HepG2 (cell line): Measurements from ENCODE around the gene CHTF8. TPM values are rescaled to one million over a fixed set of nuclear protein-coding genes. Genes with fewer than 3 reads are reported as not detected.

ENCODE experiments used
- ATM ChIP-seq: fragments of 450-650 bp; IDR thresholded peaks from 2 replicates; pipeline ENCODE4 v1.7.1; 2017; ENCODE audit warnings: mild to moderate bottlenecking, borderline replicate concordance
- DPF2 ChIP-seq: sonication (generic); formaldehyde crosslinking; IDR thresholded peaks from 2 replicates; pipeline ENCODE4 v1.4.0; 2020; ENCODE audit warnings: mild to moderate bottlenecking, low read depth, missing genetic modification reagents, borderline replicate concordance
- E2F5 ChIP-seq: sonication (generic); formaldehyde crosslinking; conservative IDR thresholded peaks from 2 replicates; pipeline ENCODE4 v1.4.0; 2020; ENCODE audit warnings: missing genetic modification reagents
- ISL2 ChIP-seq: sonication (generic); formaldehyde crosslinking; IDR thresholded peaks from 2 replicates; pipeline ENCODE4 v1.5.0; 2020; ENCODE audit warnings: missing genetic modification reagents
- MIXL1 ChIP-seq: IDR thresholded peaks from 2 replicates; pipeline ENCODE4 v1.6.1; 2016
- MZF1 ChIP-seq: sonication (generic); formaldehyde crosslinking; IDR thresholded peaks from 2 replicates; pipeline ENCODE4 v1.8.1; 2023; ENCODE audit warnings: mild to moderate bottlenecking, missing genetic modification reagents, borderline replicate concordance
- NFAT5 ChIP-seq: sonication (generic); formaldehyde crosslinking; IDR thresholded peaks from 2 replicates; pipeline ENCODE4 v1.4.0; 2020; ENCODE audit warnings: missing genetic modification reagents
- NFRKB ChIP-seq: fragments of 450-650 bp; IDR thresholded peaks from 2 replicates; pipeline ENCODE4 v1.6.1; 2017
- RNF2 ChIP-seq: fragments of 450-650 bp; conservative IDR thresholded peaks from 2 replicates; pipeline ENCODE4 v1.6.1; 2016; ENCODE audit warnings: low read depth
- SP140L ChIP-seq: sonication (generic); formaldehyde crosslinking; IDR thresholded peaks from 2 replicates; pipeline ENCODE4 v1.4.0; 2020; ENCODE audit warnings: missing genetic modification reagents, borderline replicate concordance
- ZMYM3 ChIP-seq: sonication (generic); formaldehyde crosslinking; IDR thresholded peaks from 2 replicates; pipeline ENCODE4 v1.5.1; 2020; ENCODE audit warnings: mild to moderate bottlenecking, missing genetic modification reagents
- ZNF263 ChIP-seq: sonication (generic); formaldehyde crosslinking; IDR thresholded peaks from 2 replicates; pipeline ENCODE4 v1.4.0; 2020; ENCODE audit warnings: missing genetic modification reagents
- ZNF580 ChIP-seq: IDR thresholded peaks from 2 replicates; pipeline ENCODE4 v1.6.1; 2016; ENCODE audit warnings: low read depth, borderline replicate concordance
- polyA plus RNA-seq, 8 experiments: library from polyadenylated mRNA; depleted of rRNA in 3 of 8; stranded (reverse) in 7 of 8; unstranded in 1 of 8; fragments of >200 nt; fragmentation: Illumina TruSeq in 4 of 8; extraction: Trizol in 4 of 8; gene quantifications; 2 replicates each; pipeline versions ENCODE4 v1.2.1 to v1.2.3, GENCODE V29; 2011 to 2016; ENCODE audit warnings: low read depth in 4 of 8, missing spikeins in 1 of 8, mixed read lengths in 1 of 8; ENCODE audit not compliant: insufficient read depth in 1 of 8
- total RNA-seq, 5 experiments: library from RNA; depleted of rRNA; stranded (reverse); fragments of >200 nt; fragmentation: Illumina TruSeq; extraction: Trizol; gene quantifications; 2 replicates each; pipeline ENCODE4 v1.2.3, GENCODE V29; 2016; ENCODE audit warnings: low read depth in 1 of 5
- TF ChIP-seq, protein P1 (sequence below): IDR thresholded peaks from 2 replicates; pipeline ENCODE4 v1.6.1; 2016; ENCODE audit warnings: missing compliant biosample characterization, missing genetic modification reagents, borderline replicate concordance
- TF ChIP-seq, protein P2 (sequence below): sonication (generic); formaldehyde crosslinking; IDR thresholded peaks from 2 replicates; pipeline ENCODE4 v1.4.0; 2020; ENCODE audit warnings: missing genetic modification reagents
- TF ChIP-seq, protein P3 (sequence below): IDR thresholded peaks from 2 replicates; pipeline ENCODE4 v1.6.1; 2016; ENCODE audit warnings: low read depth, control low read depth

CHTF8 gene
- total and polyA plus RNA-seq, 2 of the 13 experiments (the other 11 are each of a cell fraction or from before 2014, with no cell fraction given), result 37.2 to 67.5 TPM

- TF ChIP-seq NFAT5 (0 out of 2 replicates have a peak, but pooled peaks have one; percentile 14), ZMYM3 (CRISPR knock-in tag) (0 out of 2 replicates have a peak, but pooled peaks have one; percentile 36), E2F5 (CRISPR knock-in tag) (peak; percentile 91), ATM (no peak), MZF1 (CRISPR knock-in tag) (0 out of 2 replicates have a peak, but pooled peaks have one; percentile 35), MIXL1 (CRISPR knock-in tag) (no peak), ZNF263 (CRISPR knock-in tag) (peak; percentile 88), NFRKB (no peak), SP140L (no peak), RNF2 (peak; percentile 80; the same call in 1 of the 2 replicates), DPF2 (CRISPR knock-in tag) (peak; percentile 42; the same call in 1 of the 2 replicates), ZNF580 (no peak), ISL2 (CRISPR knock-in tag) (no peak; the same call in 1 of the 2 replicates)
- TF ChIP-seq, protein P1, sequence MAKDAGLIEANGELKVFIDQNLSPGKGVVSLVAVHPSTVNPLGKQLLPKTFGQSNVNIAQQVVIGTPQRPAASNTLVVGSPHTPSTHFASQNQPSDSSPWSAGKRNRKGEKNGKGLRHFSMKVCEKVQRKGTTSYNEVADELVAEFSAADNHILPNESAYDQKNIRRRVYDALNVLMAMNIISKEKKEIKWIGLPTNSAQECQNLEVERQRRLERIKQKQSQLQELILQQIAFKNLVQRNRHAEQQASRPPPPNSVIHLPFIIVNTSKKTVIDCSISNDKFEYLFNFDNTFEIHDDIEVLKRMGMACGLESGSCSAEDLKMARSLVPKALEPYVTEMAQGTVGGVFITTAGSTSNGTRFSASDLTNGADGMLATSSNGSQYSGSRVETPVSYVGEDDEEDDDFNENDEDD, result peak; percentile 90
- TF ChIP-seq, protein P2, sequence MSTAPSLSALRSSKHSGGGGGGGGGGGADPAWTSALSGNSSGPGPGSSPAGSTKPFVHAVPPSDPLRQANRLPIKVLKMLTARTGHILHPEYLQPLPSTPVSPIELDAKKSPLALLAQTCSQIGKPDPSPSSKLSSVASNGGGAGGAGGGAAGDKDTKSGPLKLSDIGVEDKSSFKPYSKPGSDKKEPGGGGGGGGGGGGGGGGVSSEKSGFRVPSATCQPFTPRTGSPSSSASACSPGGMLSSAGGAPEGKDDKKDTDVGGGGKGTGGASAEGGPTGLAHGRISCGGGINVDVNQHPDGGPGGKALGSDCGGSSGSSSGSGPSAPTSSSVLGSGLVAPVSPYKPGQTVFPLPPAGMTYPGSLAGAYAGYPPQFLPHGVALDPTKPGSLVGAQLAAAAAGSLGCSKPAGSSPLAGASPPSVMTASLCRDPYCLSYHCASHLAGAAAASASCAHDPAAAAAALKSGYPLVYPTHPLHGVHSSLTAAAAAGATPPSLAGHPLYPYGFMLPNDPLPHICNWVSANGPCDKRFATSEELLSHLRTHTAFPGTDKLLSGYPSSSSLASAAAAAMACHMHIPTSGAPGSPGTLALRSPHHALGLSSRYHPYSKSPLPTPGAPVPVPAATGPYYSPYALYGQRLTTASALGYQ (CRISPR knock-in tag), result peak; percentile 26; the same call in 1 of the 2 replicates
- TF ChIP-seq, protein P3, sequence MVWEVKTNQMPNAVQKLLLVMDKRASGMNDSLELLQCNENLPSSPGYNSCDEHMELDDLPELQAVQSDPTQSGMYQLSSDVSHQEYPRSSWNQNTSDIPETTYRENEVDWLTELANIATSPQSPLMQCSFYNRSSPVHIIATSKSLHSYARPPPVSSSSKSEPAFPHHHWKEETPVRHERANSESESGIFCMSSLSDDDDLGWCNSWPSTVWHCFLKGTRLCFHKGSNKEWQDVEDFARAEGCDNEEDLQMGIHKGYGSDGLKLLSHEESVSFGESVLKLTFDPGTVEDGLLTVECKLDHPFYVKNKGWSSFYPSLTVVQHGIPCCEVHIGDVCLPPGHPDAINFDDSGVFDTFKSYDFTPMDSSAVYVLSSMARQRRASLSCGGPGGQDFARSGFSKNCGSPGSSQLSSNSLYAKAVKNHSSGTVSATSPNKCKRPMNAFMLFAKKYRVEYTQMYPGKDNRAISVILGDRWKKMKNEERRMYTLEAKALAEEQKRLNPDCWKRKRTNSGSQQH (CRISPR knock-in tag), result peak; percentile 91
These were observed at the start of gene CHTF8, which contains the start of gene UTP4 (continued) for GRCh38 chr16:69132424-69133252.
